Measurements from ENCODE around the gene EFCAB13. TPM values are rescaled to one million over a fixed set of nuclear protein-coding genes. Genes with fewer than 3 reads are reported as not detected.
"Not testable (repeated sequence)": the region's sequence is repeated elsewhere in the genome, so short reads cannot be mapped to it uniquely, and the experiment has no call there.

Gene EFCAB13
- total RNA-seq, 4 donors from 2014 or later, result 1.2 to 4.5 (median 2.8) TPM

DNA sequence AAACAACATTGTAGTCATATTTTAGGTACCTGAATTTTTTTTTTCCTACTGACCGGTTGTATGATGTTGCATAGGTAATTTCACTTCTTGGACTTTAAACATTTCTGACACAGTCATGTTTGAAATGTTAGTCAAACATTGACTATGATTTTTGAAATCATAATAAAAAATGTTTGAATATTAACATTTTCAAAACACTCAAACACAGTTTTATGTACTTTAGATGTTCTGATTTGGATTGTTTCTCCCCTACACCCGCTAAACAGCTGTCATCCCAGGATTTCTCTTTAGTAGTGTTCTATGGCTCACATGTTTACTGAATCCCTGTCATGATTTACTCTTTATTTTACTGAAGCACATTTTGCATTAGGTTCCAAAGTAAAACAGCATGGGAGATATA lies 104.2 kb downstream of the EFCAB13 start:
- no peak for DNase-seq (ENCODE audit: low spot score in 2 of 2)
- H3K4me3 ChIP-seq (ENCODE audit: low read depth, poor library complexity, severe bottlenecking), result no peak overlapping the region
- TF ChIP-seq POLR2A (IDR thresholded peaks at IDR 0.05) (no peak), CTCF (IDR thresholded peaks at IDR 0.05) (no peak)
- intact Hi-C loops (cut with DNase I; ENCODE audit: low total_unique reads), result no loop called here
- 93 to 97% methylated on average over 2 of the region's 2 CpGs for WGBS, 2 donors

- DNase-seq (ENCODE audit: low spot score in 2 of 2); intact Hi-C loops (cut with DNase I; ENCODE audit: low total_unique reads); H3K4me3 ChIP-seq (ENCODE audit: low read depth, poor library complexity, severe bottlenecking): not testable (repeated sequence)
- whole genome bisulfite sequencing, 2 donors, result 96 to 98% methylated on average over 9 of the region's 9 CpGs
Measured at GRCh38 chr17:47432240-47432639, 108.5 kb downstream of the EFCAB13 start.

- no peak overlapping the region for H3K4me3 ChIP-seq (ENCODE audit: low read depth, poor library complexity, severe bottlenecking)
- WGBS, 2 donors, result 95 to 98% methylated on average over 3 of the region's 3 CpGs
- TF ChIP-seq CTCF (IDR thresholded peaks at IDR 0.05) (no peak), POLR2A (IDR thresholded peaks at IDR 0.05) (no peak)
- DNase-seq (ENCODE audit: low spot score in 2 of 2), result no peak
- intact Hi-C loops (cut with DNase I; ENCODE audit: low total_unique reads), result no loop called here
Measured at GRCh38 chr17:47465165-47465564, 141.4 kb downstream of the EFCAB13 start.

DNA sequence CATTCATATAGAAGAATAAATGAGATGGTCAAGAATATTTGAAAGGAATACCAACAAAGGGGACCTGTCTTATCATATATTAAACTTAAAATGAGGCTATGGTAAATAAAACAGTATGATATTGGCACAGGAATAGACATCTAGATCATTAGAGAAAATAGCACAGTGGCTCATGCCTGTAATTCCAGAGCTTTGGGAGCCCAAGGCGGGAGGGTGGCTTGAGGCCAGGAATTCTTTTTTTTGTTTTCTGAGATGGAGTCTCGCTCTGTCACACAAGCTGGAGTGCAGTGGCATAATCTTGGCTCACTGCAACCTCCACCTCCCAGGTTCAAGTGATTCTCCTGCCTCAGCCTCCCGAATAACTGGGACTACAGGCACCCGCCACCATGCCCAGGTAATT lies 143.2 kb downstream of the EFCAB13 start:
- intact Hi-C loops (cut with DNase I; ENCODE audit: low total_unique reads); H3K4me3 ChIP-seq (ENCODE audit: low read depth, poor library complexity, severe bottlenecking); DNase-seq (ENCODE audit: low spot score in 2 of 2): not testable (repeated sequence)
- 90% methylated on average over 4 of the region's 4 CpGs for WGBS, 2 donors

GRCh38 chr17:47470836-47471235 lies 147.1 kb downstream of the EFCAB13 start:
- 97 to 98% methylated on average over 5 of the region's 5 CpGs for WGBS, 2 donors

GRCh38 chr17:47472073-47472472 lies 148.3 kb downstream of the EFCAB13 start:
- H3K4me3 ChIP-seq (ENCODE audit: low read depth, poor library complexity, severe bottlenecking); DNase-seq (ENCODE audit: low spot score in 2 of 2); intact Hi-C loops (cut with DNase I; ENCODE audit: low total_unique reads): not testable (repeated sequence)
- WGBS, 2 donors, result 93 to 97% methylated on average over 6 of the region's 6 CpGs

More at GRCh38 chr17:47470836-47471235, 147.1 kb downstream of the EFCAB13 start:
- TF ChIP-seq POLR2A (IDR thresholded peaks at IDR 0.05) (no peak), CTCF (IDR thresholded peaks at IDR 0.05) (no peak)
- no peak for DNase-seq (ENCODE audit: low spot score in 2 of 2)
- H3K4me3 ChIP-seq (ENCODE audit: low read depth, poor library complexity, severe bottlenecking), result no peak overlapping the region
- intact Hi-C loops (cut with DNase I; ENCODE audit: low total_unique reads), result no loop called here

Other genes with a start within 250 kb of the EFCAB13 start
- gene CDC27, start 134.7 kb upstream of the EFCAB13 start, total RNA-seq, result 10 to 100 TPM; 27.5 to 40.6 (median 31.0) TPM
- gene MYL4, start 114.6 kb upstream of the EFCAB13 start, total RNA-seq, result under 1 TPM in 1 of 4 donors, not detected in 3; 0.49 TPM
- gene ITGB3, start 70.1 kb upstream of the EFCAB13 start, total RNA-seq, result 1 to 10 TPM; 2.2 to 3.7 (median 3.1) TPM
- 100 to 1,000 TPM in 2 of 4 donors, 10 to 100 TPM in 2; 79.3 to 127 (median 96.9) TPM for gene NPEPPS, start 207.2 kb downstream of the EFCAB13 start, total RNA-seq